Measurements from ENCODE around the gene PPP3CB.

DNA sequence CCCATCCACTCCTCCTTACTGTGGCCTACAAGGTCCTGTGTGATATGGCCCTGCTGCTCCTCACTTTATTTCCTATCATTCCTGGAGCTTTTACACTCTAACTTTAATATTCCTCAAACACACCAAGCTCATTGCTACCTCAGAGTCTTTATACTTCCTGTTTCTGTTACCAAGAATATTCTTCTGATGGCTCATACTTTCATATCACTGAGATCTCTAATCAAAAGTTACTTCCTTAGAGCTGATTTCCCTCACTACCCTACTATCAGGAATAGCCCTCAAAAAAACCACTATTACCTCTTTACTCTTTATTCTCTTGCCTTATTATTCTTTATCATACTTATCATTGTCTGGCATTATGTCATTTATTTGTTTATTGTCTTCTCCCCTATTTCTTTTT, 5.8 kb upstream of the PPP3CB start:
- TF ChIP-seq, protein P1, sequence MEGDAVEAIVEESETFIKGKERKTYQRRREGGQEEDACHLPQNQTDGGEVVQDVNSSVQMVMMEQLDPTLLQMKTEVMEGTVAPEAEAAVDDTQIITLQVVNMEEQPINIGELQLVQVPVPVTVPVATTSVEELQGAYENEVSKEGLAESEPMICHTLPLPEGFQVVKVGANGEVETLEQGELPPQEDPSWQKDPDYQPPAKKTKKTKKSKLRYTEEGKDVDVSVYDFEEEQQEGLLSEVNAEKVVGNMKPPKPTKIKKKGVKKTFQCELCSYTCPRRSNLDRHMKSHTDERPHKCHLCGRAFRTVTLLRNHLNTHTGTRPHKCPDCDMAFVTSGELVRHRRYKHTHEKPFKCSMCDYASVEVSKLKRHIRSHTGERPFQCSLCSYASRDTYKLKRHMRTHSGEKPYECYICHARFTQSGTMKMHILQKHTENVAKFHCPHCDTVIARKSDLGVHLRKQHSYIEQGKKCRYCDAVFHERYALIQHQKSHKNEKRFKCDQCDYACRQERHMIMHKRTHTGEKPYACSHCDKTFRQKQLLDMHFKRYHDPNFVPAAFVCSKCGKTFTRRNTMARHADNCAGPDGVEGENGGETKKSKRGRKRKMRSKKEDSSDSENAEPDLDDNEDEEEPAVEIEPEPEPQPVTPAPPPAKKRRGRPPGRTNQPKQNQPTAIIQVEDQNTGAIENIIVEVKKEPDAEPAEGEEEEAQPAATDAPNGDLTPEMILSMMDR (IDR thresholded peaks at IDR 0.05): no peak
- no peak for TF ChIP-seq EZH2 (IDR thresholded peaks at IDR 0.05; ENCODE audit: borderline replicate concordance, insufficient read depth, low read depth, low read length, poor library complexity, severe bottlenecking)

All from B cell (primary cell).